ENCODE results near the gene INTS14. TPM values are rescaled to one million over a fixed set of nuclear protein-coding genes. Genes with fewer than 3 reads are reported as not detected.

INTS14 gene
- total RNA-seq, 1 experiment from 2014 or later: 44.7 TPM

- Mint-ChIP-seq H3K27me3 (ENCODE audit: low read depth) (no peaks in the 10 kb centered on the region), H3K27ac (peak overlapping the region in 1 of 3 experiments; percentile 2; a peak in 3 of 7 replicates), H3K36me3 (ENCODE audit: insufficient read depth in 1 of 3, low read depth in 3 of 3) (peaks cover 3 to 14% (median 7%) of the 10 kb centered on the region in 3 experiments; a peak in 5 of 7 replicates), H3K4me1 (peaks cover 34 to 44% of the 10 kb centered on the region in 2 experiments), H3K4me3 (peak overlapping the region; percentile 84 to 89), H3K9me3 (no peaks in the 10 kb centered on the region)
- Histone ChIP-seq H3K27ac (ENCODE audit: insufficient read length, low read depth, low read length) (no peak overlapping the region), H2AFZ (ENCODE audit: low read length) (peak overlapping the region; percentile 1), H2BK5ac (ENCODE audit: insufficient read length, low read length) (no peak overlapping the region), H3K23ac (ENCODE audit: insufficient read length, low read depth, low read length) (no peak overlapping the region), H3K27me3 (ENCODE audit: insufficient read depth, low read length) (no peaks in the 10 kb centered on the region), H3K4ac (ENCODE audit: low read depth, low read length) (no peak overlapping the region), H4K5ac (ENCODE audit: insufficient read length, low read depth, low read length) (no peak overlapping the region), H2BK15ac (ENCODE audit: low read depth, low read length) (no peak overlapping the region), H3K4me1 (ENCODE audit: insufficient read depth, low read length) (no peaks in the 10 kb centered on the region; the same call in 1 of the 2 replicates), H3K4me2 (ENCODE audit: insufficient read depth, insufficient read length, low read length) (peak overlapping the region; percentile 70), H3K14ac (ENCODE audit: insufficient read depth, low read length) (peak overlapping the region; percentile 39; the same call in 1 of the 2 replicates), H3T11ph (ENCODE audit: low read length) (no peak overlapping the region), H2BK20ac (ENCODE audit: low read depth, low read length, poor library complexity, severe bottlenecking) (no peak overlapping the region), H3K18ac (ENCODE audit: insufficient read length, low read depth, low read length) (no peak overlapping the region), H2BK12ac (ENCODE audit: insufficient read length, low read depth, low read length) (no peak overlapping the region), H3K56ac (ENCODE audit: insufficient read length, low read depth, low read length) (no peak overlapping the region), H4K20me1 (ENCODE audit: control insufficient read depth, insufficient read depth, insufficient read length) (no peaks in the 10 kb centered on the region), H4K8ac (replicated peaks; ENCODE audit: insufficient read length, low read depth, low read length) (no peak overlapping the region), H2AK5ac (ENCODE audit: insufficient read length, low read length) (no peak overlapping the region), H2BK120ac (ENCODE audit: low read depth, low read length, poor library complexity, severe bottlenecking) (no peak overlapping the region), H3K9me3 (ENCODE audit: control insufficient read depth, low read depth, low read length) (no peaks in the 10 kb centered on the region), H3K23me2 (ENCODE audit: insufficient read length, low read depth, low read length, poor library complexity, severe bottlenecking) (peaks cover 3% of the 10 kb centered on the region), H3K79me1 (ENCODE audit: insufficient read depth, low read depth, low read length, poor library complexity, severe bottlenecking) (no peaks in the 10 kb centered on the region), H3K79me2 (ENCODE audit: insufficient read depth, low read length) (peaks cover 27% of the 10 kb centered on the region), H3K9ac (ENCODE audit: extremely low read depth, insufficient read length, low read length) (peak overlapping the region; percentile 25), H4K91ac (ENCODE audit: insufficient read length, low read depth, low read length) (no peak overlapping the region)
- DNase-seq: no peak
- no CpG with 5 or more reads among the region's 13 CpGs for WGBS (ENCODE audit: extremely low coverage, insufficient read length, low lambda C conversion rate)
- TF ChIP-seq CTCF (conservative IDR thresholded peaks at IDR 0.05): no peak
Observed at GRCh38 chr15:65529762-65530317, 81.1 kb downstream of the INTS14 start.

Other genes with a start within 250 kb of the INTS14 start
- 17.9 and 18.9 TPM in 2 replicates for gene IGDCC3, start 233.1 kb downstream of the INTS14 start, total RNA-seq (2021)
- 19.8 and 21.7 TPM in 2 replicates for gene IGDCC4, start 188.2 kb downstream of the INTS14 start, total RNA-seq (2021)
- gene DPP8, start 93.4 kb downstream of the INTS14 start, total RNA-seq (2021): 24.5 and 26.6 TPM in 2 replicates
- gene HACD3, start 80.7 kb downstream of the INTS14 start, total RNA-seq (2021): 131 and 133 TPM in 2 replicates
- 8.6 TPM in 2 replicates for gene SLC24A1, start 10.8 kb upstream of the INTS14 start, total RNA-seq (2021)
- 4.7 and 4.8 TPM in 2 replicates for gene DENND4A, start 181.2 kb upstream of the INTS14 start, total RNA-seq (2021)